Inflammatory macrophage (primary cell): ENCODE measurements around the gene SETD1B.
"Not testable (repeated sequence)": the region's sequence is repeated elsewhere in the genome, so short reads cannot be mapped to it uniquely, and the experiment has no call there.

ENCODE experiments used
- DNase-seq, 2 donors: peaks; one replicate each; pipeline ENCODE4 v3.0.0-alpha.2; 2020 to 2022
- total RNA-seq, 18 experiments: gene quantifications; one replicate each; lab custom pipeline; 2026; ENCODE audit warnings: mixed read lengths in 6 of 18, inconsistent platforms in 2 of 18; lab: John Stamatoyannopoulos, UW

The SETD1B gene
- total RNA-seq, result 2.8 to 52.7 (median 9.8) reads per million in 18 experiments

- DNase-seq, result peak; percentile 46 to 65
Measured at GRCh38 chr12:121803861-121804416, at the start of gene SETD1B. TSS of gene SETD1B (plus strand) at chr12:121804009. CDS start at chr12:121804738, 729 bp downstream.

DNA sequence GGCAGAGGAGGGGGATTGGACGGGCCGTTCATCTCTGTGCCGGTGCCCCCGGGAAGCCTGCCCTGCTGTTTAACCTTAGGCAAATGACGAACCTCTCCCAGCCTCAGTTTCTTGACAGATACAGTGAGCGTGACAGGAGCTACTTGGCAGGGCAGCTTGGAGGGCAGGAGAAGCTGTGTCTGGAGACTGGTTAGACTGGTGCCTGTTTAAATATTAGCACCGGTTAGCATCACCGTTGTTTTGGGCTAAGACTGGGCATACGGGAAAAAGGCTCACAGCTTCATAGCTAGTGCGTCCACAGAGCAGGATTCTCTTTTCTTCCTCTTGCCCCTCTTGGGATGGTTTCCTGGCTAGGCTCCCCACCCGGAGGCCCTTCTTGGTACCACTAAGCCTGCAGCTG lies 49.0 kb upstream of the SETD1B start:
- DNase-seq, result no peak

DNA sequence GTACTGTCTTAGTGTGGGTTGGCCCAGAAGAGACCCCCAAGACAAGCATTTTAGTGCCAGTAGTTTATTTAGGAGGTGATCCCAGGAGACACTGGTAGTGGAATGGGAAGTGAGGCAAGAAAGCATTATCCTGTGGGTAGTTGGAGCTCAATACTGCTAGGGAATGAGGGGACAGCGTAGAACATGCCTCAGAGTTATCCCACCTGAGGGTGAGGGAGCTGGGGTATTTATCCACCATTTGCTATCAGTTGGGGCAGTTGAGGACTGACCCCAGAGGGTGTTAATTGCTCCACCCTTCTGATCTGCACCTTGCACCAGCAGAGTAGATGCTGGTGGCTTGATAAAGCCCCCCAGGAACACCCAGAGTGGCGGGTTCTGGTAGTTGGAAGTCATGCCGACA lies 48.2 kb upstream of the SETD1B start:
- DNase-seq, result no peak

DNA sequence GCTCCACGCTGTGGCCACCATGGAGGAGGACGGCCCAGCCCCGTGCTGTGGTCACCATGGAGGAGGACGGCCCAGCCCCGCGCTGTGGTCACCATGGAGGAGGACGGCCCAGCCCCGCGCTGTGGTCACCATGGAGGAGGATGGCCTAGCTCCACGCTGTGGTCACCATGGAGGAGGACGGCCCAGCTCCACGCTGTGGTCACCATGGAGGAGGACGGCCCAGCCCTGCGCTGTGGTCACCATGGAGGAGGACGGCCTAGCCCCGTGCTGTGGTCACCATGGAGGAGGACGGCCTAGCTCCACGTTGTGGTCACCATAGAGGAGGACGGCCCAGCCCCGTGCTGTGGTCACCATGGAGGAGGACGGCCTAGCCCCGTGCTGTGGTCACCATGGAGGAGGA lies 45.3 kb upstream of the SETD1B start:
- not testable (repeated sequence) for DNase-seq

GRCh38 chr12:121762269-121762668 lies 41.5 kb upstream of the SETD1B start:
- no peak for DNase-seq

DNA sequence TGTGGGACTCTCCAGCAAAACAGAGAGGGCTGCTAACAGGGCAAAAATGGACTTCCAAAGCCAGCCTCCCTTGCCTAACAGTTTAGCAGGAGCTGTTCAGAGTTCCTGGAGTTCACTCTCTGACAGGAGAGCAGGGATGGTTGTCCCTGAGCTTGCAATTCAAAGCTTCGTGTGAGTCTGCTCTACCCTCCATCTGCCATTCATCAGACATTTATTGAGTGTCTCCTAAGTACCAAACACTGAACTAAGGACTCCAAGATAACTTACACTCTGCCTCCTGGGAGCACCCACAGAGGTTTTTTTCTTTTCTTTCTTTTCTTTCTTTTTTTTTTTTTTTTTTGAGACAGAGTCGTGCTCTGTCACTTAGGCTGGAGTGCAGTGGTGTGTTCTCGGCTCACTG lies 39.0 kb upstream of the SETD1B start:
- DNase-seq, result no peak

GRCh38 chr12:121765573-121765972 lies 38.2 kb upstream of the SETD1B start:
- DNase-seq, result no peak

DNA sequence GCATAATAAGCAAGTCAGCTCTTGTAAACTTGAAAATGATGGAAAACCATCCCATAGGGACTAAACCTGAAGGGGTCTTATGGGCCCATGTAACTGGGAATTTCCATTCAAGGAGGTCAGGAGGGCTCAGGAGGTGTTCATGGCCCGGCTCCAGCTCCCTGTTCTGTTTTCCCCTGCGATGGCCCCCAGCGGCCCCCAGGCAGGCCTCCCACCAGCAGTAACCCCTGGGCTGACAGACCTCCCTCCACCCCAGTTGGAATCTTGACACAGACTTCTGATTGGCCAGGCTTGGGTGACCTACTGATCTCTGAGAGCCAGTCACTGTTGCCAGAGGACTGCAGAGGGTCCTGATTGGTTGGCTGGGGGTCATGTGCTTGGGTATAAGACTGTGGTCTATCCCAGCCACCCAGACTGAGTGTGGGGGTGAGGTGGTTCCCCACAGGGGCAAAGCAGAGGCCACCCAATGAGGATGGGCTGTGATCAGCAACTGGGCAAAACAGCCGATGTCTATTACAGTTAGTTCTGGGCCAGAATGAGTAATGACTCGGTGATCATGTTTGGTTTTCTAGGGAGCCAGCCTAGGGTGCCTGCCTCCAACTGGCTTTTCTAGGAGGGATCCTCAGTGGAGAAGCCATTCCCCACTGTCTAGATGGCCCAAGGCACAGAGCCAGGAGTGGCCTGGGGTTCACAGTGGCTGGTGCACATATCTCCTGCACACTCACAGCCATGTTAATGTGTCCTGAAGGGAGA lies 37.3 kb upstream of the SETD1B start:
- DNase-seq, result no peak

DNA sequence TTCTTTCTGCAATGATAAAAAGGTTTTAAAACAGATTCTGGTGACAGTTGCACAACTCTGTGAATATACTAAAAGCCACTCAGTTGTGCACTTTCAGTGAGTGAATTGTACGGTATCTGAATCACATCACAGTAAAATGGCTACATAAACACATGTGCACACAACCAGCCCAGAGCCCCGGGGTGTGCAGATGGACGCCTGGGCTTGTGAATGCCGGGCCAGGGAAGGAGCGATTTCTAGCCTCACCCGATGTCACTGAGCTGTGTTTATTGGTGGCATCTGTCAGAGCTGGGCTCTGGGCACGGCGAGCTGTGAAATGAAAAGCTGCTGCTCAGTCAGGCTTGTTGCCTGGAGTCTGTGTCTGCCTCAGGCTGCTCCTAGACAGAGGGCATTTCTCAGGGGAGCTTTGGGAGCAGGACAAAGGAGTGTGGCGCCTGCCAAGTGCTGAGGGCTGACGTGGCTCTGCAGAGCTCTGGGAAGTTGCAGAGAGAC lies 36.2 kb upstream of the SETD1B start:
- no peak for DNase-seq

DNA sequence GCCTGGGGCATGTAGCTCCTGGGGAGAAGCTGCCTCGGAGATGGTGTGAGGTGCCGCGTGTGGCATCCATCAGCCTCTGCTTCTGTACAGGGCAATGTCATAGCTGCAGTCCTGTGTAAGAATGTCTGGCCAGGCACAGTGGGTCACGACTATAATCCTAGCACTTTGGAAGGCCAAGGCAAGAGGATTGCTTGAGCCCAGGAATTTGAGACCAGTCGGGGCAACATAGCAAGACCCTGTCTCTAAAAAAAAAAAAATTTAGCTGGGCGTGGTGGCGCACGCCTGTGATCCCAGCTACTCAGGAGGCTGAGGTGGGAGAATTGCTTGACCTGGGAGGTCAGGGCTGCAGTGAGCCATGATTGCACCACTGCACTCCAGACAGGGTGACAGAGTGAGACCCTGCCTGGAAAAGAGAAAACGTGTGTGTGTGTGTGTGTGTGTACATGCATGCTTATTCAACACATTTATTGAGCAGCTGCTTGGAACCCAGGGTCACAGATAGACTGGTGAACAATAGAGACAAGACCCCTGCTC lies 34.4 kb upstream of the SETD1B start:
- no peak for DNase-seq

- DNase-seq, result peak in 1 of 2 donors; percentile 44
Measured at GRCh38 chr12:121769831-121770301, 33.9 kb upstream of the SETD1B start.

GRCh38 chr12:121770388-121770787 lies 33.4 kb upstream of the SETD1B start:
- no peak for DNase-seq

DNA sequence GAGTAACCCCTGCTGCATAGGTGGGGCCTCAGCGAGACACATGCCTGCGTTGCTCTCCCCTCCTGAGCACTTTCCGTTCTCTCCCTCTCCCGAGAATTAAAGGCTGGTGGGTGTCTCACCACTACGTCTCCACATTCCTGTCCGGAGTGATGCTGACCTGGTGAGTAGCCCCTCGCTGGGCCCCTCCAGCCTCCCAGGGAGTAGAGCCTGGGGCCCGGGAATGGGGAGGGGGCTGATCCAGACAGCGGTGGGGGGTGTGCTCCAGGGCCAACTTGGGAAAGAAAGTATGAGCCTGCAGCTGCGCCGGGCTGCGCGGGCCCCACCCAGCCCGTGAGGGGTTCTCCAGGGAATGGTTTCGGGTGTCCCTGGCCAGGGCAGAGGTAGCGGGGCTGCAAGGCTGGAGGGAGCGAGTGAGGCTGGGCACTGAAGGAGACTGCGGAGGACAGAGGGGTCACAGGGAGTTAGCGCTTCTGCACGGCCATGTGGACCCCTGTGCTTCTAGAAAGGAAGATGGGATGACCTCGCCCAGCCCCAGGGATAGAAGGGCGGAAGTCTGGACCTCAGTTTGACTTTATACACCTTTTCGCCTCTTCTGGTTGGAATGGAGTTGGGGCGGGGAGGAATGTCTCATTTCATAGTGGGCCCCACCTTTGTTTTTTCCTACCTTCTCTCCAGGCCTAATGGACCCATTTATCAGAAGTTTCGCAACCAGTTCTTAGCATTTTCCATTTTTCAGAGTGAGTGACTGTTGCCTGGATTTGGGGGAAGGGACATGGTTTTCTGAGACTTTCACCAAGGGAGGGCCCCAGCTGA lies 32.8 kb upstream of the SETD1B start:
- DNase-seq, result no peak

DNA sequence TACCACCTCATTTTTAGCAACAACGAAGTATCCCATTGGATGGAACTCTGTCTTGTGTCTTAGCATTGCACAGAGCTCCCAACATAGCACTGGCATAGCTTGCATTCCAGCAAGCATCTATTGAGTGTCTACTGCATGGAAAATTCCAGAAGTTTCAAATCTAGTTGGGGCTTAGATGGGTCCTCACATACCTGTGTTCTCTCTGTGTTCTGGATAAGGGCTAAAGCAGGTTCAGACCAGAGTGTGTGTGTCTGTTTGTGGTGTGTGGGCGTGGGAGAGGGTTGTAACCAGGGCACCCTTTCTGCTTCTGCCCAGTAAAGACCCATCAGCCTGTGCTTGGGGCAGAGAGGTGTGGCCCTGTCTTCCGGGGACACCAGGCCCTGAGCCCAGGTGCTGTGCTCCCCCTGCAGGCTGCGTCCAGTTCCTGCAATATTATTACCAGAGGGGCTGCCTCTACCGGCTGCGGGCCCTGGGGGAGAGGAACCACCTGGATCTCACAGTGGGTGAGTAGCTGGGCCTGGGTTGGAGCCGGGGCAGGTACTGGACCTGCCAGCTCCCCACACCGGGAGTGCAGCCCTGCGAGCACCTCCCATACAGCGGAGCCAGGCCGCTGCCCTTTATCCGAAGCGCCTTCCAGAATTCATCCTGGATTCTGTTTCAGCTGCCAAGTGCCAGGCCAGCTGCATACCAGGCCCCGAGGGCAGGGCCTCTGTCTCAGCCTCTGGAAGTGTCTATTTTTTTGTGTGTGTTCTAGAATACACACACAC lies 30.6 kb upstream of the SETD1B start:
- peak; percentile 62 to 73 for DNase-seq

- DNase-seq, result no peak
Measured at GRCh38 chr12:121774968-121775474, 28.8 kb upstream of the SETD1B start.

GRCh38 chr12:121775501-121775900 lies 28.3 kb upstream of the SETD1B start:
- DNase-seq, result no peak

GRCh38 chr12:121776190-121777098 lies 27.4 kb upstream of the SETD1B start:
- peak; percentile 79 to 82 for DNase-seq

DNA sequence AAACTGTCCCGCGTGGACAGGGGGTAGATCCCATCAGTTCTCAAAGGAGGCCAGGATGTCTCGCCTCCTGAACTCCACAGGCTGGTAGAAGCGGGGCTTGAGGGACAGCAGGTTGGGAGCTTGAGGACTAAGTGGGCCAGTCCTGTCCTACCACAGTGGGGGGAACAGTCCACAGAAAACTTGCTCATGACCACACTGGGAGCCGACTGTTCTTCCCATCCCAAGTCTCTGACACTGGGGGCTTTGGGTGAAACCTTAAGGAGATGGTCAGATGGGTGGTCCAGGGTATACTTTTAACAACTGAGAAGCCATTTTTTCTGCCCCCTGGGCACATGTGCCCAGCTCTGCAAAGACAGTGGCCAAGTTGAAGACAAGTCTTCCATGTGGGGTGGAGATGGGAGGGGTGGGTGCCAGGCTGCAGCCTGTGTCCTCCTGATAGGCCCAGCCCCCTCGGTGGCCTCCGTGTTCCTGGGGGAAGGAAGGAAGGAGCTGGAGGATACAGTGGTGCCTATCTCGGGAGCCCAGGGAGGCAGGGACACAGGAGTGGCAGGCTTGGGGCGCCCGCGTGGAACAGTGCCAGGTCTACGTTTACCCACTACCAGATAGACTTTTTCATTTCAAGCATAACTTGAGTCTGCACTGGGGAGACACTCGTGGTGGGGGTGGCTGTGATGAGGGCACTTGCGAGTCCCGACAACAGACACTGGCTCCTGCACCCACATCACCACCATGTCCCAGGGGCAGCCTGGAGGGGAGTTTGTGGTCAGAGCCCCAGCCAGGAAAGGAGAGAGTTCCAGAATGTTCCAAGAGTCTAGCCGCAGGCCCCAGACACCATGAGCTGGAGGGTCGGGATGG lies 25.0 kb upstream of the SETD1B start:
- DNase-seq, result no peak

GRCh38 chr12:121779422-121779895 lies 24.4 kb upstream of the SETD1B start:
- DNase-seq, result no peak

- DNase-seq, result no peak
Measured at GRCh38 chr12:121780429-121780828, 23.4 kb upstream of the SETD1B start.
